ENCODE results near the gene APBA2. TPM values are rescaled to one million over a fixed set of nuclear protein-coding genes. Genes with fewer than 3 reads are reported as not detected.

Gene APBA2
- polyA plus RNA-seq, 1 donor (not counting 4 experiments of a cell fraction or from before 2014, with no cell fraction given): 5.5 TPM

DNA sequence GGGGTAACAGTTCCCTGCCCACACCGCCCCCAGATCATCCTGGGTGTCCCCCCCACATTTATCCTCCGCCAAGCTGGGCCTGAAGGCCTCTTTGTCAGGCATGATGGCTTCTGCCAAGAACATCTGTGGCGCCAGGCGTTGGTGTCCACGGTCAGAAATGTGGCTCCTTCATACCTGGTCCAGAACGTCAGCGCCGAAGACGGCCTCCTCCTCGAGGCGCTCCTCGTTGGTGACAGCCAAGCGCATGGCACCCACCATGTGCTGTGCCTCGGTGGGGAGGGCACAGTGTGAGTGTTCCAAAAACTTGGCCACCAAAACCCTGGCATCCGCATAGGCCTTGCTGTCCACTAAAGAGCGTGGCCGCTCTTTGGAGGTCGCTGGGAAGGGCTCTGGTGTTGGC is 237.4 kb downstream of the APBA2 start:
- FAIRE-seq (no peak), DNase-seq (ENCODE audit: low read depth, low spot score) (no peak)
- H2AFZ ChIP-seq (ENCODE audit: control insufficient read depth, low read length): no peak overlapping the region
- no peaks in the 10 kb centered on the region for H3K79me2 ChIP-seq (ENCODE audit: control insufficient read depth, insufficient read depth, low read length)
- H4K20me1 ChIP-seq (ENCODE audit: control insufficient read depth, extremely low read depth, insufficient read depth, low read length): no peaks in the 10 kb centered on the region
- H3K27me3 ChIP-seq (ENCODE audit: control insufficient read depth, extremely low read depth, insufficient read depth, low read length): no peaks in the 10 kb centered on the region
- no peak overlapping the region for H3K4me2 ChIP-seq (ENCODE audit: control insufficient read depth, extremely low read depth, insufficient read depth, low read depth, low read length)
- no peak overlapping the region for H3K4me3 ChIP-seq (ENCODE audit: control insufficient read depth in 2 of 3, extremely low read depth in 1 of 3, insufficient read depth in 2 of 3, low read depth in 1 of 3, low read length in 3 of 3)
- H3K4me1 ChIP-seq (ENCODE audit: control insufficient read depth, extremely low read depth, insufficient read depth, low read length): no peaks in the 10 kb centered on the region
- dilution Hi-C loops (cut with MboI; ENCODE audit: extremely low pct_ligation_motif_present, low sequenced_read_pairs): no loop called here
- no peak overlapping the region for H3K27ac ChIP-seq (ENCODE audit: control insufficient read depth, insufficient read depth, low read length)
- TF ChIP-seq EZH2 (IDR thresholded peaks at IDR 0.05; ENCODE audit: low read length) (no peak), CTCF (optimal IDR thresholded peaks at IDR 0.05 in 1 of 3, IDR thresholded peaks at IDR 0.05 in 1 of 3, conservative IDR thresholded peaks at IDR 0.05 in 1 of 3; ENCODE audit: extremely low read depth in 1 of 3, insufficient read depth in 2 of 3, low read length in 3 of 3) (no peak)
- no peaks in the 10 kb centered on the region for H3K36me3 ChIP-seq (ENCODE audit: control insufficient read depth in 2 of 2, extremely low read depth in 1 of 2, insufficient read depth in 2 of 2, low read length in 2 of 2)
- H3K9ac ChIP-seq (ENCODE audit: control insufficient read depth, extremely low read depth, insufficient read depth, low read length): no peak overlapping the region
- no peaks in the 10 kb centered on the region for H3K9me1 ChIP-seq (ENCODE audit: control insufficient read depth, extremely low read depth, insufficient read depth, low read length)
- H3K9me3 ChIP-seq (ENCODE audit: control insufficient read depth, low read depth, low read length): no peaks in the 10 kb centered on the region

DNA sequence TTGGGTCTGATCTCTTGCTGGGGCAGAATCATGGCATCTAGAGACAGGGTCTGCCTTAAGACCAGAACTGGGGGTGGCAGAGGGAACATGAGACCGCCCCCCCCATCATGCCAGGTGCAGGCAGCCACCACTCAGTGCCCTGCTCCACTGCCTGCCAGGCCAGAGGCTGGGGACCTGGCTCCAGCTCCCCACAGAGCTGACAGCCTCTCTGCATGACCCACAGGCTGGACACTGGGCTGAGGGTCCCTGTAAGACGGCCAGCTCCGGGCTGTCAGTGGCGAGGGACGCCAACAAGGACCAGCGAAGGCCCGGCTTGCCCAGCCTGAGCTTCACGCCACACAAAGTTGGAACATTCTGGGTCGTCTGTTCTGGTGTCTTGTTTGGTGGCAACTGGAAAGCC is 238.2 kb downstream of the APBA2 start:
- H3K9ac ChIP-seq (ENCODE audit: control insufficient read depth, extremely low read depth, insufficient read depth, low read length): no peak overlapping the region
- H3K27ac ChIP-seq (ENCODE audit: control insufficient read depth, insufficient read depth, low read length): no peak overlapping the region
- no peak overlapping the region for H2AFZ ChIP-seq (ENCODE audit: control insufficient read depth, low read length)
- DNase-seq (ENCODE audit: low read depth, low spot score) (no peak), FAIRE-seq (no peak)
- no peaks in the 10 kb centered on the region for H3K36me3 ChIP-seq (ENCODE audit: control insufficient read depth in 2 of 2, extremely low read depth in 1 of 2, insufficient read depth in 2 of 2, low read length in 2 of 2)
- TF ChIP-seq EZH2 (IDR thresholded peaks at IDR 0.05; ENCODE audit: low read length) (no peak), CTCF (optimal IDR thresholded peaks at IDR 0.05 in 1 of 3, IDR thresholded peaks at IDR 0.05 in 1 of 3, conservative IDR thresholded peaks at IDR 0.05 in 1 of 3; ENCODE audit: extremely low read depth in 1 of 3, insufficient read depth in 2 of 3, low read length in 3 of 3) (no peak)
- dilution Hi-C loops (cut with MboI; ENCODE audit: extremely low pct_ligation_motif_present, low sequenced_read_pairs): no loop called here
- H3K4me1 ChIP-seq (ENCODE audit: control insufficient read depth, extremely low read depth, insufficient read depth, low read length): no peaks in the 10 kb centered on the region
- no peak overlapping the region for H3K4me3 ChIP-seq (ENCODE audit: control insufficient read depth in 2 of 3, extremely low read depth in 1 of 3, insufficient read depth in 2 of 3, low read depth in 1 of 3, low read length in 3 of 3)
- no peak overlapping the region for H3K4me2 ChIP-seq (ENCODE audit: control insufficient read depth, extremely low read depth, insufficient read depth, low read depth, low read length)
- no peaks in the 10 kb centered on the region for H4K20me1 ChIP-seq (ENCODE audit: control insufficient read depth, extremely low read depth, insufficient read depth, low read length)
- H3K27me3 ChIP-seq (ENCODE audit: control insufficient read depth, extremely low read depth, insufficient read depth, low read length): no peaks in the 10 kb centered on the region
- H3K9me3 ChIP-seq (ENCODE audit: control insufficient read depth, low read depth, low read length): no peaks in the 10 kb centered on the region
- no peaks in the 10 kb centered on the region for H3K9me1 ChIP-seq (ENCODE audit: control insufficient read depth, extremely low read depth, insufficient read depth, low read length)
- no peaks in the 10 kb centered on the region for H3K79me2 ChIP-seq (ENCODE audit: control insufficient read depth, insufficient read depth, low read length)
